ENCODE results near the gene APLP2.
"Not testable (repeated sequence)": the region's sequence is repeated elsewhere in the genome, so short reads cannot be mapped to it uniquely, and the experiment has no call there.

APLP2 gene

DNA sequence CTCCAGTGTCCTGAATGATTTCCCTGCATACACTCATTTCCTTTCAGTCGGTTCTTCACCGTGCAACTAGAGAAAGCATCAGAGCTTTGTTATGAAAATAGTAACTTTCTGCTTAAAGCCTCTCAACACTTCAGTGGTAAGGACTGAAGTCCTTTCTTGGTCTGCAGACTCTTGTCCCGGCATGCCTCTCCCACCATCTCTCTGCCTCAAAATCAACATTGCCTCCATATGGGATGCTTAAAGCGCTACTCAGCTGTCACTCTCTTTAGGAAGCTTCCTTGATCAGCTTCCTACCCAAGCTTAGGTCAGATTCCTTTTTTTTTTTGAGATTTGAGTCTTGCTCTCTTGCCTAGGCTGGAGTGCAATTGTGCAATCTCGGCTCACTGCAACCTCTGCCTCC is 36.7 kb downstream of the APLP2 start:
- Mint-ChIP-seq H3K27me3 (no peaks in the 10 kb centered on the region), H3K4me1 (peaks cover 13 to 35% of the 10 kb centered on the region in 2 donors), H3K4me3 (no peak overlapping the region), H3K36me3 (peaks cover 19 to 30% of the 10 kb centered on the region in 2 donors), H3K27ac (peak overlapping the region; percentile 48), H3K9me3 (peaks cover 0 to 2% of the 10 kb centered on the region in 2 donors)
- ATAC-seq (replicated peaks) = no peak
- no peak for DNase-seq

DNA sequence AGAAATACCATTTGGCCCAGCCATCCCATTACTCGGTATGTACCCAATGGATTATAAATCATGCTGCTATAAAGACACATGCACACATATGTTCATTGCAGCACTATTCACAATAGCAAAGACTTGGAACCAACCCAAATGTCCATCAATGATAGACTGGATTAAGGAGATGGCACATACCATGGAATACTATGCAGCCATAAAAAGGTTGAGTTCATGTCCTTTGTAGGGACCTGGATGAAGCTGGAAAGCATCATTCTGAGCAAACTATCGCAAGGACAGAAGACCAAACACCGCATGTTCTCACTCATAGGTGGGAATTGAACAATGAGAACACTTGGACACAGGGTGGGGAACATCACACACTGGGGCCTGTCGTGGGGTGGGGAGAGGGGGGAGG is 39.0 kb downstream of the APLP2 start:
- Mint-ChIP-seq H3K36me3 (peaks cover 30 to 45% of the 10 kb centered on the region in 2 donors), H3K4me1 (peaks cover 6 to 16% of the 10 kb centered on the region in 2 donors)
- not testable (repeated sequence) for H3K27me3 Mint-ChIP-seq; H3K27ac Mint-ChIP-seq; ATAC-seq (replicated peaks); H3K9me3 Mint-ChIP-seq; DNase-seq; H3K4me3 Mint-ChIP-seq

- no peak overlapping the region for H3K4me3 Mint-ChIP-seq
- ATAC-seq (replicated peaks) = no peak
- DNase-seq = no peak
- peaks cover 30 to 48% of the 10 kb centered on the region in 2 donors for H3K36me3 Mint-ChIP-seq
- H3K4me1 Mint-ChIP-seq = peaks cover 9 to 20% of the 10 kb centered on the region in 2 donors
- peaks cover 0 to 2% of the 10 kb centered on the region in 2 donors for H3K9me3 Mint-ChIP-seq
- H3K27ac Mint-ChIP-seq = peak overlapping the region; percentile 47
- no peaks in the 10 kb centered on the region for H3K27me3 Mint-ChIP-seq
Observed at GRCh38 chr11:130109386-130109785, 39.7 kb downstream of the APLP2 start.

DNA sequence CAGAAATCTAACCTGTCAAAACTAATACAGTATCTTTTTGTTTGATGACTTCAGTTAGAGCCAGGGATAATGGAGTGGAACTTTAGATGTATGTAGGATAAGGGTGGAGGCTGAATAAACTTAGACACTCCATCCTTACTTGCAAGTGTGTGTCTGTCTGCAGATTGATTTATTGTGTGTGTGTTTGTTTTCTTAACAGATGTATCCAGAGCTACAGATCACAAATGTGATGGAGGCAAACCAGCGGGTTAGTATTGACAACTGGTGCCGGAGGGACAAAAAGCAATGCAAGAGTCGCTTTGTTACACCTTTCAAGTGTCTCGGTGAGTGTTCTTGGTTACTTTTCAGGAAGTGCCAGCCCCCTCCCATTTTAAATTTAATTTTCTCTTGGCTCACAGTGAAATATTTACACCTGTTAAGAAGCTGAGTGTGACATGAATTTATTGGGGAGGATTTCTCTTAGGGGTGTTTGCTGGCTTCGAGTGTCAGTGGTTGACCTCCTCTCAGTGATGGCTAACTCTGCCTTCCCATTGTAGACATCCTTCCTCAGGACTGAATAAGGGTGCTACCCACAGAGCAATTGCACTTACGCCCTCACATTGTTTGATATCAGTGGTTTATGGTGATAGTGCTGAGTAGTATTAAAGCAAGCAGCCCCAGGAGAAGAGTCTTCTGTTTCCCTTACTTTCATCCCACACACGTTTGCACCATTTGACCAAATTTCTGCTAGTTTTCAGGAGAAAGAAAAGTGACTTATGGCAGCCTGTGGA is 40.8 kb downstream of the APLP2 start:
- Mint-ChIP-seq H3K4me3 (no peak overlapping the region), H3K36me3 (peaks cover 30 to 48% of the 10 kb centered on the region in 2 donors), H3K4me1 (peaks cover 16 to 31% of the 10 kb centered on the region in 2 donors), H3K9me3 (peaks cover 0 to 2% of the 10 kb centered on the region in 2 donors), H3K27me3 (no peaks in the 10 kb centered on the region), H3K27ac (no peak overlapping the region)
- ATAC-seq (replicated peaks) = no peak
- DNase-seq = no peak

DNA sequence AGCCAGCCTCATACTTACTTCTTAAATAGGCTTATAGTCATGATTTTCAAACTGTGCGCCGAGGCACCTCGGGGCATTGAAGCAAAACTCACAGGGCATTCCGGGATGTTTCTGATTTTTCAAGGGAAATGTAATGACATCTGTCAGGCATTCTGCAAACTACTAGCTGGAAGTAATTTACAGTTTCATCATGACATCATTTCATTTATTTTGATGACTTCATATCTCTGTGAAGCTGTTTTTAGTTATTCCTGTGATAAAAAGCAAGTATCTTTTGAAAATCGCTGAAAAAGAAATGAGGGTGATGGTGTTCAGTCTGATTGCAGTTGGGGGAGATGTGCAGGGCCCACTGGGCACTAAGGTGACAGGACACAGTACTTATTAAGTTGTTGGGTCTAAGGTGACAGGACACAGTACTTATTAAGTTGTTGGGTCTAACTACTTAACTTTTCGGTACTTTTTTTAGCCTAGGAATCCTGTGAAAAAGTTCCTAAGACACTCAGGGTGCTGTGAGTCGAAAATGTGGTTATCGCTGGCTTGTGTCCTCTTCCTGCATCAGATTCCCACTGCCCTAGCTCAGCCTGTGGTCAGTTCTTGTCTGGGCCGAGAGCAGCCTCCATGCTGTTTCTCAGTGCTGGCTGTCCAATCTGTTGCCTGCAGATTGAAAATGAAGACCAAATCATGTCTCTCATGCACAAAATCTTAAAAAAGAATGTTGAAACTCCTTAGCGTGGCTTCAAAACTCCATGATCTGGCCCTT is 42.6 kb downstream of the APLP2 start:
- no peak for DNase-seq
- peak overlapping the region; percentile 43 for H3K27ac Mint-ChIP-seq
- peaks cover 12 to 31% of the 10 kb centered on the region in 2 donors for H3K4me1 Mint-ChIP-seq
- no peaks in the 10 kb centered on the region for H3K27me3 Mint-ChIP-seq
- no peak for ATAC-seq (replicated peaks)
- H3K9me3 Mint-ChIP-seq = peaks cover 0 to 1% of the 10 kb centered on the region in 2 donors
- H3K4me3 Mint-ChIP-seq = no peak overlapping the region
- H3K36me3 Mint-ChIP-seq = peaks cover 28 to 41% of the 10 kb centered on the region in 2 donors

- Mint-ChIP-seq H3K36me3 (peaks cover 18 to 36% of the 10 kb centered on the region in 2 donors), H3K4me3 (no peak overlapping the region)
Observed at GRCh38 chr11:130114281-130114680, 44.6 kb downstream of the APLP2 start.

DNA sequence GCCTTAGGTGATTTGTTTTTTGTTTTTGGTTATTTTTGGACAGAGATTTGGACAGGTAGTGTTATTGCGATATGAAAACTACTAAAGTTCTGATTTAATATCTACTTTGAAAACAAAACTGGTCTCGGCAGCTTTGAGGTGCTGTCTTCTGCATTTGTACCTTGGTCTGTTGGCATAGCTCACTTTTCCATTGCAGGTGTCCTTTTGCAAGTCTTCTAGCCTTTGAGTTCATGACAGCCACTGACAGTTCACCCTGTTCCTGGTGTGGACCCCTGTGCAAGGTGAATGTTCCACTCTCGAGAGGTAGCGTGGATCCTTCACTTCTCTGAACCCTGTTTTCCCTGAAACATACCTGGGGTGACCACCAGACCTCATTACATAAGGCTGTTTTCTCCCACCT is 45.0 kb downstream of the APLP2 start:
- H3K36me3 Mint-ChIP-seq = peaks cover 18 to 36% of the 10 kb centered on the region in 2 donors
- ATAC-seq (replicated peaks) = no peak
- H3K27ac Mint-ChIP-seq = no peak overlapping the region
- DNase-seq = no peak
- H3K27me3 Mint-ChIP-seq = no peaks in the 10 kb centered on the region
- no peaks in the 10 kb centered on the region for H3K9me3 Mint-ChIP-seq
- no peak overlapping the region for H3K4me3 Mint-ChIP-seq
- peaks cover 29 to 55% of the 10 kb centered on the region in 2 donors for H3K4me1 Mint-ChIP-seq

More at GRCh38 chr11:130114281-130114680, 44.6 kb downstream of the APLP2 start:
- peaks cover 25 to 51% of the 10 kb centered on the region in 2 donors for H3K4me1 Mint-ChIP-seq
- no peak for ATAC-seq (replicated peaks)
- H3K27ac Mint-ChIP-seq = no peak overlapping the region
- no peaks in the 10 kb centered on the region for H3K9me3 Mint-ChIP-seq
- no peaks in the 10 kb centered on the region for H3K27me3 Mint-ChIP-seq
- no peak for DNase-seq

GRCh38 chr11:130115218-130115617 is 45.5 kb downstream of the APLP2 start:
- Mint-ChIP-seq H3K27me3 (no peaks in the 10 kb centered on the region), H3K9me3 (no peaks in the 10 kb centered on the region), H3K4me3 (no peak overlapping the region), H3K36me3 (peaks cover 15 to 31% of the 10 kb centered on the region in 2 donors), H3K27ac (no peak overlapping the region), H3K4me1 (peaks cover 30 to 60% of the 10 kb centered on the region in 2 donors)
- ATAC-seq (replicated peaks) = no peak
- DNase-seq = no peak

- Mint-ChIP-seq H3K36me3 (peaks cover 19 to 25% of the 10 kb centered on the region in 2 donors), H3K27me3 (no peaks in the 10 kb centered on the region), H3K4me1 (peaks cover 52 to 90% of the 10 kb centered on the region in 2 donors), H3K27ac (peak overlapping the region; percentile 33), H3K4me3 (no peak overlapping the region), H3K9me3 (no peaks in the 10 kb centered on the region)
- DNase-seq (no peak), ATAC-seq (replicated peaks) (peak; percentile 61 to 64)
Observed at GRCh38 chr11:130118165-130118564, 48.5 kb downstream of the APLP2 start.

- Mint-ChIP-seq H3K4me1 (peaks cover 57 to 94% of the 10 kb centered on the region in 2 donors), H3K27me3 (no peaks in the 10 kb centered on the region), H3K36me3 (peaks cover 22 to 27% of the 10 kb centered on the region in 2 donors), H3K4me3 (peak overlapping the region; percentile 9 to 29), H3K27ac (peak overlapping the region; percentile 42), H3K9me3 (no peaks in the 10 kb centered on the region)
- peak; percentile 80 to 81 for ATAC-seq (replicated peaks)
- peak; percentile 38 for DNase-seq
Observed at GRCh38 chr11:130118636-130119387, 49.1 kb downstream of the APLP2 start.

DNA sequence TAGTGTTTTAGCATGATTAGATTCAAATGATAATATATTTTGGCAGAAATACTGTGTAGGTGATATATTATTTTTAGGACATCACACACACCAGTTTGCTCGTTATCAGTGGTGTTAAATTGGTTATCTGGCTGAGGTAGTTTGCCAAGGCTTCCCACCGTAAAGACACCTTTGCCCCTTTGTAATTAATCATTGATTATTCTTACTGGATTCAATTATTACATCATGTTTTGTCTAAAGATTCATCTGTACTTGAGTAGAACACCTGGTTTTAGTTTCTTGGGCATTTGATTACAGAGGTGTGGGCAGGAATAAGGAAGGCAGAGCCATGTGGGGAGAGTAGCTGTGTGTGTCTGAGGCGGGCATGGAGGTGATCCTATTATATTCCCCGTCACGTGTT is 50.4 kb downstream of the APLP2 start:
- no peaks in the 10 kb centered on the region for H3K27me3 Mint-ChIP-seq
- H3K27ac Mint-ChIP-seq = no peak overlapping the region
- no peak overlapping the region for H3K4me3 Mint-ChIP-seq
- no peak for ATAC-seq (replicated peaks)
- DNase-seq = no peak
- H3K9me3 Mint-ChIP-seq = no peaks in the 10 kb centered on the region
- H3K4me1 Mint-ChIP-seq = peaks cover 55 to 91% of the 10 kb centered on the region in 2 donors
- peaks cover 33 to 35% of the 10 kb centered on the region in 2 donors for H3K36me3 Mint-ChIP-seq

GRCh38 chr11:130121445-130121978 is 51.8 kb downstream of the APLP2 start:
- Mint-ChIP-seq H3K36me3 (peaks cover 38 to 39% of the 10 kb centered on the region in 2 donors), H3K4me3 (peak overlapping the region; percentile 11 to 39), H3K27ac (peak overlapping the region; percentile 70), H3K4me1 (peaks cover 51 to 76% of the 10 kb centered on the region in 2 donors), H3K27me3 (no peaks in the 10 kb centered on the region), H3K9me3 (no peaks in the 10 kb centered on the region)
- ATAC-seq (replicated peaks) (peak; percentile 37 to 48), DNase-seq (no peak)

DNA sequence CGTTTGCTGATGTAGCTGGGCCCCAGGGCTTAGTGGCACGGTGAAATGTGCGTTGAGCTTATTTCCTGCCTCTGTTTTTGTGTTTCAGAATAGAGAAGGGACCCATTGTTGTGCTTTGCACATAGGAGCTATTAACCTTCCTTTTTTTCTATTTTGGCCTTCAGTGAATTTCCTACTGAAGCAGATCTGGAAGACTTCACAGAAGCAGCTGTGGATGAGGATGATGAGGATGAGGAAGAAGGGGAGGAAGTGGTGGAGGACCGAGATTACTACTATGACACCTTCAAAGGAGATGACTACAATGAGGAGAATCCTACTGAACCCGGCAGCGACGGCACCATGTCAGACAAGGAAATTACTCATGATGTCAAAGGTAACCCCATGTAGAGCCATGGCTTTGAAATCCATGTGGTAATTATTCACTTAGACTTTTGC is 52.5 kb downstream of the APLP2 start:
- no peaks in the 10 kb centered on the region for H3K27me3 Mint-ChIP-seq
- peaks cover 38 to 39% of the 10 kb centered on the region in 2 donors for H3K36me3 Mint-ChIP-seq
- peak overlapping the region; percentile 22 for H3K27ac Mint-ChIP-seq
- no peaks in the 10 kb centered on the region for H3K9me3 Mint-ChIP-seq
- peaks cover 51 to 74% of the 10 kb centered on the region in 2 donors for H3K4me1 Mint-ChIP-seq
- H3K4me3 Mint-ChIP-seq = peak overlapping the region; percentile 5 to 31
- ATAC-seq (replicated peaks) (no peak), DNase-seq (no peak)
